GM23248 (cell line): ENCODE results near the gene ST6GALNAC6. TPM values are rescaled to one million over a fixed set of nuclear protein-coding genes. Genes with fewer than 3 reads are reported as not detected.

Source experiments
- DNase-seq: peaks from one replicate; pipeline ENCODE4 v3.0.0-alpha.2; 2015
- H2AFZ ChIP-seq: fragments of 200-600 bp; sonication (generic); 2 replicates; pipeline ENCODE4 v1.6.1; 2016; ENCODE audit warnings: antibody characterized with exemption
- H3F3A ChIP-seq: fragments of 200-600 bp; sonication (generic); 2 replicates; pipeline ENCODE4 v1.6.1; 2016; ENCODE audit warnings: mild to moderate bottlenecking, antibody characterized with exemption, mixed run types; ENCODE audit not compliant: insufficient read depth
- H3K27ac ChIP-seq: fragments of 200-600 bp; sonication (generic); 2 replicates; pipeline ENCODE4 v1.5.1; 2016; ENCODE audit warnings: mild to moderate bottlenecking
- H3K27me3 ChIP-seq: fragments of 200-600 bp; sonication (generic); replicated peaks from 2 replicates; pipeline ENCODE4 v1.6.1; 2016; ENCODE audit warnings: mild to moderate bottlenecking; ENCODE audit not compliant: insufficient read depth
- H3K36me3 ChIP-seq: fragments of 200-600 bp; sonication (generic); 2 replicates; pipeline ENCODE4 v1.6.1; 2016; ENCODE audit warnings: low read depth, mild to moderate bottlenecking
- H3K4me1 ChIP-seq: fragments of 200-600 bp; sonication (generic); 2 replicates; pipeline ENCODE4 v1.6.1; 2016; ENCODE audit warnings: mild to moderate bottlenecking; ENCODE audit not compliant: insufficient read depth
- H3K4me2 ChIP-seq: fragments of 200-600 bp; sonication (generic); one replicate; pipeline ENCODE4 v1.6.1; 2016; ENCODE audit warnings: mild to moderate bottlenecking; ENCODE audit not compliant: unreplicated experiment
- H3K4me3 ChIP-seq: fragments of 200-600 bp; sonication (generic); 2 replicates; pipeline ENCODE4 v1.5.1; 2016; ENCODE audit warnings: mild to moderate bottlenecking
- H3K79me2 ChIP-seq: fragments of 200-600 bp; sonication (generic); 2 replicates; pipeline ENCODE4 v1.6.1; 2016; ENCODE audit warnings: mild to moderate bottlenecking; ENCODE audit not compliant: insufficient read depth
- H3K9ac ChIP-seq: fragments of 200-600 bp; sonication (generic); 2 replicates; pipeline ENCODE4 v1.6.1; 2016; ENCODE audit warnings: mild to moderate bottlenecking
- H3K9me2 ChIP-seq: fragments of 200-600 bp; sonication (generic); 2 replicates; pipeline ENCODE4 v1.6.1; 2016; ENCODE audit warnings: mixed run types, mild to moderate bottlenecking, moderate library complexity; ENCODE audit not compliant: insufficient read depth
- H3K9me3 ChIP-seq: fragments of 200-600 bp; sonication (generic); one replicate; pipeline ENCODE4 v1.6.1; 2017; ENCODE audit warnings: low read depth
- H4K20me1 ChIP-seq: fragments of 200-600 bp; sonication (generic); 2 replicates; pipeline ENCODE4 v1.6.0; 2016; ENCODE audit not compliant: insufficient read depth
- EZH2 ChIP-seq: fragments of 200-600 bp; sonication (generic); IDR thresholded peaks from 2 replicates; pipeline ENCODE4 v1.6.1; 2018; ENCODE audit warnings: antibody characterized with exemption, mild to moderate bottlenecking; ENCODE audit not compliant: insufficient read depth, poor library complexity, severe bottlenecking
- EZH2phosphoT487 ChIP-seq: fragments of 200-600 bp; sonication (generic); IDR thresholded peaks from 2 replicates; pipeline ENCODE4 v1.6.1; 2018; ENCODE audit warnings: antibody characterized with exemption, moderate library complexity, mild to moderate bottlenecking, low read depth; ENCODE audit not compliant: insufficient read depth
- WGBS, 2 experiments: methylation state at CpG; one replicate each; pipeline ENCODE4 v1.1.6; 2015 to 2017; ENCODE audit warnings: low lambda C conversion rate in 2 of 2, low coverage in 1 of 2; ENCODE audit errors: missing lambda C conversion rate in 2 of 2; 5-methylcytosine and 5-hydroxymethylcytosine counted together
- in situ Hi-C: fragments of 300-500 bp; cut with MboI; formaldehyde crosslinking; loops from 2 replicates; pipeline ENCODE4 v1.15.0; 2020
- polyA plus RNA-seq: library from polyadenylated mRNA; unstranded; fragments of >200 nt; fragmentation: Nextera tagmentation; extraction: Ambion mirVana; gene quantifications from 2 replicates; pipeline ENCODE4 v1.2.1, GENCODE V29; 2016
- total RNA-seq: library from RNA; depleted of rRNA; stranded (reverse); fragments of >200 nt; shearing (Covaris generic); gene quantifications from 2 replicates; pipeline ENCODE4 v1.2.3, GENCODE V29; 2014

Gene ST6GALNAC6
- total and polyA plus RNA-seq, 2 experiments from 2014 or later = 81.1 to 88.0 TPM

DNA sequence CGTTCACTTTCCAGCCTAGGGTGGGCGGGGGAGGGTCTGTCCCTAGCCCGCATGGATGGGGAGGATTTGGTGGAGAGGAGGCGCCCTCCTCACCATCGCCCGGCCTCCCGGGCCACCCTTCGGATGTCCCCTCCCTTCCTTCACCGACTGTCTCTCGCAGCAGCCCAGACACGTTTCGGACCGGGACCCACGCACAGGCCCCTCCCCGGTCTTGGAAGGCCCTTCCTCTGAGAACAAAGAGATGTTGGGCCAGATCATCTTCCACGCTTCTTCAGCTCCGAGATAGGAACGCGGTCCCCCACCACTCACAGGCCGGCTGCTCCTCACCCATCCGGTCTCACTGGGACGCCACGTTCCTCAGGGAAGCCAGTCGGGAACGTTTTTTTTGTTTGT, 38.9 kb upstream of the ST6GALNAC6 start:
- in situ Hi-C loops = no loop called here
- H3K9ac ChIP-seq = peak overlapping the region; percentile 88
- 18 to 20% methylated on average over 20 to 25 of the region's 25 CpGs for WGBS, 2 experiments

DNA sequence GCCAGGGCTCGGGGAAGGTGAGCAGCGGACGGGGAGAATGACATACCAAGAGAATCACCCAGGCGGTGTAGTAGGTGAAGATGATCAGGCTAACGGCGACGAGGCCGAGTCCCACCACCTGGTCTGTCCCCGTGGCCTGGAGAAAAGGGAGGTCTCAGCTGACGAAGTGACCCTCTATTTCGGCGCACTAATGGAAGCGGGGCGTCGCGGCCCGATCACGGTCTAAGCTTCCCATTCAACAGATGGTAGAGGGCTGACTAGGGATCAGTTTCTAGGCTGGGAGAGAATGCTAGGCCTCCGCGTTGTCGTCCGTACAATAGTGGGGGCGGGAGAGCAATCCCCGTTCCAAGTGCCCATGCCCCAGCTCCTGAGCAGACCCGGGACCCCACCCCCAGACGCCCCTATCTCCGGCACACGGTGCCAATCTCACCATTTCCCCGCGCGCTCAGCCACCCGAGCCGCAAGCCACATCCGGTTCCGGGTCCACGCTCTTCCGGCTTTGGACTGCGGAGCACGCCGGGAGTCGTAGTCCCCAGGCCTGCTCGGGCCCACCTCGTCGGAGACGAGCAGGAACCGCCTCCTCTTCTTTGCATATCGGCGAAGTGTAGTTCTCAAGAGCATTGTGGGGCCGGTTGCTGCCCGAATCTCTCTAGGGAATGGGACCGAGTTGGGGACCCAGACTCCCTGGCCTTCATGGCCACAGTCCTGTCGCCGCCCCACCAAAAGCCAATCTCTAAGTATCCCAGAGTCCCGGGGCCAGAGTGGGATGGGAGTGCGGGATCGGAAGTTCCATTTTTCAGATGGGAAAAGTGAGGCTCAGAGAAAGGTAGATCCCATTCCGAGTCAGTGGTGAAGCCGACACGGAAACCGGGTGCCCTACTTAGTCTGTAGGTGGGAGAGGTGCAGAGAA, 38.2 kb upstream of the ST6GALNAC6 start, which contains the start of gene DPM2:
Gene DPM2 (minus strand): TSS at position 467 of the 910 bp plus-strand sequence. CDS start 34 bp downstream, at position 433.
- H3K9me2 ChIP-seq = no peaks in the 10 kb centered on the region
- no peaks in the 10 kb centered on the region for H3K27me3 ChIP-seq
- H3K9ac ChIP-seq = peak within 1 kb of the TSS; percentile 88
- peak within 1 kb of the TSS; percentile 80 for H3K4me2 ChIP-seq
- WGBS, 2 experiments = 2% methylated on average over 59 to 60 of the region's 60 CpGs
- peak; percentile 96 for DNase-seq
- in situ Hi-C loops = no loop called here
- no peaks in the 10 kb centered on the region for H3K9me3 ChIP-seq
- peak within 1 kb of the TSS; percentile 84 for H3K4me3 ChIP-seq
- TF ChIP-seq EZH2phosphoT487 (no peak), EZH2 (no peak)
- H4K20me1 ChIP-seq = no peaks in the 10 kb centered on the region
- peak within 1 kb of the TSS; percentile 55 for H3K27ac ChIP-seq
- no peaks in the 10 kb centered on the region; the same call in 1 of the 2 replicates for H3K36me3 ChIP-seq
- peaks cover 42% of the 10 kb centered on the region for H3K79me2 ChIP-seq
- H3F3A ChIP-seq = peaks cover 6% of the 10 kb centered on the region; the same call in 1 of the 2 replicates
- peaks cover 23% of the 10 kb centered on the region for H3K4me1 ChIP-seq
- peak within 1 kb of the TSS; percentile 87 for H2AFZ ChIP-seq

More for the DNA sequence above, 38.9 kb upstream of the ST6GALNAC6 start:
- Histone ChIP-seq H3F3A (peaks cover 6% of the 10 kb centered on the region; the same call in 1 of the 2 replicates), H3K27ac (no peak overlapping the region), H4K20me1 (no peaks in the 10 kb centered on the region), H3K4me3 (peak overlapping the region; percentile 84), H3K4me2 (peak overlapping the region; percentile 80), H3K9me3 (no peaks in the 10 kb centered on the region), H2AFZ (peak overlapping the region; percentile 87), H3K9me2 (no peaks in the 10 kb centered on the region), H3K4me1 (peaks cover 20% of the 10 kb centered on the region), H3K27me3 (no peaks in the 10 kb centered on the region), H3K36me3 (no peaks in the 10 kb centered on the region; the same call in 1 of the 2 replicates), H3K79me2 (peaks cover 42% of the 10 kb centered on the region)
- peak; percentile 33 for DNase-seq
- TF ChIP-seq EZH2phosphoT487 (no peak), EZH2 (no peak)

DNA sequence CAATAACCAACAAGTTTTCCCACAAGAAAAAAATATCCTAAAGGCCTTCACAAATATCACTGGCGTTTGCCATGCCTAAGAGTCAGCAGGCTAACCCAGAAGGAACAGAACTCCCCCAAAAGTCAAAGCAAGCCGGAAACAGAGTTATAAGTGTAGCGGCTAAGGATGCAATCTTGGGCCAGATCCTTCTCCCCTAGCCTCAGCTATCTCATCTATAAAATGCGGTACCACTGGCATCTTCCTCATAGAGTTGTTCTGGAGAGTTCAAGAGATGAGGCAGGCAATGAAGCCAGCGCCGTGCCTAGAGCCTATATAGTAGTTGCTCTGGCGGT, 37.6 kb upstream of the ST6GALNAC6 start:
- Histone ChIP-seq H3K9me2 (no peaks in the 10 kb centered on the region), H3K4me2 (peak overlapping the region; percentile 80), H3K9me3 (no peaks in the 10 kb centered on the region), H3K27me3 (no peaks in the 10 kb centered on the region), H3K9ac (peak overlapping the region; percentile 88), H3K79me2 (peaks cover 42% of the 10 kb centered on the region), H3K36me3 (no peaks in the 10 kb centered on the region; the same call in 1 of the 2 replicates), H3F3A (peaks cover 6% of the 10 kb centered on the region; the same call in 1 of the 2 replicates), H3K27ac (peak overlapping the region; percentile 55), H3K4me1 (peaks cover 26% of the 10 kb centered on the region), H4K20me1 (no peaks in the 10 kb centered on the region), H2AFZ (peak overlapping the region; percentile 87), H3K4me3 (peak overlapping the region; percentile 84)
- no peak for DNase-seq
- in situ Hi-C loops = no loop called here
- 0 to 3% methylated on average over 7 of the region's 7 CpGs for WGBS, 2 experiments
- TF ChIP-seq EZH2phosphoT487 = no peak
- no peak for TF ChIP-seq EZH2

DNA sequence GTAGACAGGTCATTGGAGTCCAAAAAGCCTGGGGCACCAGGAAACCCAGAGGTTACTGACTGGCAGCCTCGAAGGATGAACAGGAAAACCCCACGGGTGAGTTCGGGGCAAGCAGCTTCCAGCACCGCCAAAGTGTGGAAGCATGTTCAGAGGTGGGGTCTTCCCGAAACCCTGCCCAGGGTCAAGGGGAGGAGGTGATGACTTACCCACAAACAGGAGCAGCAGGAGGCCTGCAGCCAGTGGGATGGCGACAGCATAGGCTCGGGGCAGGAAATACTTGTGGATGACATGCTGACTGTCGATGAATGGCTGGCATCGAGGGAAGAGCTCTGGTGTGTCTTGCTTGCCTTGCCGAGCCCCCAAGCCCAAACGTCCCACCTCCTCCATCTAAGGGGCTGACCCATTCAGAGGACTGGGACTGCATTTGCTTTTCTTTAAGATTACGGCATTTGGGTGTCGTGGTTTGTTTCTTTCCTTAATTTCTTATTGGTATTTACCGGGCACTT, 37.0 kb upstream of the ST6GALNAC6 start:
- TF ChIP-seq EZH2 (no peak), EZH2phosphoT487 (no peak)
- peak overlapping the region; percentile 88 for H3K9ac ChIP-seq
- peaks cover 42% of the 10 kb centered on the region for H3K79me2 ChIP-seq

More for the DNA sequence above, 37.0 kb upstream of the ST6GALNAC6 start:
- H2AFZ ChIP-seq = no peak overlapping the region
- no peaks in the 10 kb centered on the region for H3K9me2 ChIP-seq
- H3K27ac ChIP-seq = peak overlapping the region; percentile 55
- H3K4me2 ChIP-seq = peak overlapping the region; percentile 80
- in situ Hi-C loops = no loop called here
- WGBS, 2 experiments = 71% methylated on average over 14 of the region's 14 CpGs
- H3K36me3 ChIP-seq = no peaks in the 10 kb centered on the region; the same call in 1 of the 2 replicates
- peaks cover 12% of the 10 kb centered on the region; the same call in 1 of the 2 replicates for H3F3A ChIP-seq
- no peaks in the 10 kb centered on the region for H3K9me3 ChIP-seq
- peak overlapping the region; percentile 84 for H3K4me3 ChIP-seq
- DNase-seq = no peak
- no peaks in the 10 kb centered on the region for H4K20me1 ChIP-seq
- H3K27me3 ChIP-seq = no peaks in the 10 kb centered on the region
- peaks cover 32% of the 10 kb centered on the region for H3K4me1 ChIP-seq
